HG02884 (cell line): Measurements from ENCODE around the gene MEIOC.
"Not testable (repeated sequence)": the region's sequence is repeated elsewhere in the genome, so short reads cannot be mapped to it uniquely, and the experiment has no call there.

Experiments used
- ATAC-seq: cut with Tn5 transposase; IDR thresholded peaks from one replicate; pipeline ENCODE4 v1.9.1; 2021; ENCODE audit warnings: mild to moderate bottlenecking, moderate library complexity; ENCODE audit not compliant: unreplicated experiment

Gene MEIOC

GRCh38 chr17:44655983-44656710, at the start of gene MEIOC:
Gene MEIOC, plus strand, starts transcription at chr17:44656468. Its CDS starts 146 bp downstream, at chr17:44656614.
- no peak for ATAC-seq

- no peak for ATAC-seq
Observed at GRCh38 chr17:44606658-44607057, 49.6 kb upstream of the MEIOC start.

GRCh38 chr17:44607836-44608690, 48.2 kb upstream of the MEIOC start:
- ATAC-seq = no peak

GRCh38 chr17:44608727-44609435, 47.4 kb upstream of the MEIOC start:
- ATAC-seq = no peak

- no peak for ATAC-seq
Observed at GRCh38 chr17:44610331-44610730, 45.9 kb upstream of the MEIOC start.

GRCh38 chr17:44610871-44611270, 45.4 kb upstream of the MEIOC start:
- no peak for ATAC-seq

- ATAC-seq = no peak
Observed at GRCh38 chr17:44614862-44615261, 41.4 kb upstream of the MEIOC start.

- ATAC-seq = not testable (repeated sequence)
Observed at GRCh38 chr17:44618652-44619051, 37.6 kb upstream of the MEIOC start.

- no peak for ATAC-seq
Observed at GRCh38 chr17:44623070-44623725, 33.1 kb upstream of the MEIOC start.

- ATAC-seq = no peak
Observed at GRCh38 chr17:44627513-44628242, 28.6 kb upstream of the MEIOC start.

- no peak for ATAC-seq
Observed at GRCh38 chr17:44628243-44629188, 27.8 kb upstream of the MEIOC start.

GRCh38 chr17:44629314-44629713, 27.0 kb upstream of the MEIOC start:
- ATAC-seq = no peak

- no peak for ATAC-seq
Observed at GRCh38 chr17:44630703-44631102, 25.6 kb upstream of the MEIOC start.

GRCh38 chr17:44633998-44634397, 22.3 kb upstream of the MEIOC start:
- no peak for ATAC-seq

- not testable (repeated sequence) for ATAC-seq
Observed at GRCh38 chr17:44634401-44634800, 21.9 kb upstream of the MEIOC start.

GRCh38 chr17:44636562-44636961, 19.7 kb upstream of the MEIOC start:
- no peak for ATAC-seq

- ATAC-seq = no peak
Observed at GRCh38 chr17:44637066-44637465, 19.2 kb upstream of the MEIOC start.

- no peak for ATAC-seq
Observed at GRCh38 chr17:44642834-44643233, 13.4 kb upstream of the MEIOC start.

- no peak for ATAC-seq
Observed at GRCh38 chr17:44645341-44645740, 10.9 kb upstream of the MEIOC start.
